H1 (cell line): ENCODE measurements around the gene CIITA. TPM values are rescaled to one million over a fixed set of nuclear protein-coding genes. Genes with fewer than 3 reads are reported as not detected.

Source experiments
- CHD7 ChIP-seq: fragments of 300-600 bp; sonication (generic); IDR thresholded peaks from 2 replicates; pipeline ENCODE4 v1.7.1; 2012; ENCODE audit warnings: low read length, moderate library complexity, mild to moderate bottlenecking, inconsistent platforms; ENCODE audit not compliant: insufficient replicate concordance
- EZH2 ChIP-seq: fragments of 200-600 bp; sonication (generic); IDR thresholded peaks from 2 replicates; pipeline ENCODE4 v1.7.1; 2012; ENCODE audit warnings: low read depth, mild to moderate bottlenecking, moderate library complexity, low read length, inconsistent platforms; ENCODE audit not compliant: severe bottlenecking
- HDAC2 ChIP-seq, 2 experiments: fragments of 300-600 bp in 1 of 2; sonication (generic) in 1 of 2; IDR thresholded peaks; 2 replicates each; pipeline ENCODE4 v1.6.1; 2011 to 2012; ENCODE audit warnings: low read depth in 2 of 2, low read length in 2 of 2, mild to moderate bottlenecking in 2 of 2, moderate library complexity in 2 of 2, borderline replicate concordance in 1 of 2, inconsistent platforms in 1 of 2
- RNF2 ChIP-seq: fragments of 200-900, 300-1000 bp; sonication (generic); IDR thresholded peaks from 2 replicates; pipeline ENCODE4 v1.7.1; 2016; ENCODE audit warnings: borderline replicate concordance, low read depth, mild to moderate bottlenecking, antibody characterized with exemption, low read length; ENCODE audit not compliant: poor library complexity, severe bottlenecking; ENCODE audit errors: missing control alignments
- SP1 ChIP-seq: IDR thresholded peaks from 2 replicates; pipeline ENCODE4 v1.6.1; 2011; ENCODE audit warnings: low read depth, low read length
- polyA plus RNA-seq, 7 experiments: library from polyadenylated mRNA; depleted of rRNA in 3 of 7; stranded (reverse) in 5 of 7; unstranded in 2 of 7; fragments of >200 nt in 5 of 7; fragments of 200-250 nt in 2 of 7; gene quantifications; 1 replicate in 5 of 7; 2 replicates in 1 of 7; 4 replicates in 1 of 7; pipeline versions ENCODE4 v1.2.1 to v1.2.3, GENCODE V29; 2011 to 2013; ENCODE audit warnings: missing spikeins in 2 of 7, mixed read lengths in 2 of 7
- total RNA-seq: library from RNA; stranded (reverse); fragmentation: NEBNext Ultra II Directional; extraction: Animal tissue kit (Norgen Biotek cat#: 25700); gene quantifications from 2 replicates; pipeline ENCODE4 v1.2.1, GENCODE V29; 2021

The CIITA gene
- total and polyA plus RNA-seq, 2 of the 8 experiments (the other 6 are each of a cell fraction or from before 2014, with no cell fraction given): 0.07 to 0.17 TPM

- TF ChIP-seq CHD7: no peak
- TF ChIP-seq RNF2: no peak
- no peak for TF ChIP-seq HDAC2 (IDR thresholded peaks at IDR 0.05; ENCODE audit: borderline replicate concordance in 1 of 2, low read depth in 2 of 2, low read length in 2 of 2)
- no peak for TF ChIP-seq EZH2
- TF ChIP-seq SP1: no peak
- TF ChIP-seq, all 59 proteins: peak for 0
Observed at GRCh38 chr16:10870137-10870776, 6.7 kb upstream of the CIITA start (continued).
